ENCODE measurements around the gene CREB5. TPM values are rescaled to one million over a fixed set of nuclear protein-coding genes. Genes with fewer than 3 reads are reported as not detected.

Gene CREB5
- total and polyA plus RNA-seq, 2 experiments from 2014 or later: 2.4 to 4.4 TPM

DNA sequence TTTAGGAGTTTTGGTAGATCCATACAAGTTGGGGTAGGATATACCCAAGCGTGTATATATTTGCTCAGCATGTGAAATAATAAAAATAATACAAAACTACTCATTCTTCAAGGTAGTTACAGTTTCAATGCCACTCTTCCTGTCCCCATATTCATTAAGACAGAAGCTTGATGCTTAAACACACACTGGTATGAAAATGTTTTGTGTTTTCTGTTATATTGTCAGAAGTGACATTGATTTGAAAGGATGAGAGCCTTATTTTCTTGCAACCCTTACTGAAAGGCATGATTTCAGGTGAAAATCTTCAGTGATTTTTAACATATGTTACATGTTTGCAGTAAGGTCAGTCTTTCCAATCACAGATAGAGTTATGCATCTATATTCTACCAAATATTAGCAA lies 312.2 kb downstream of the CREB5 start (continued):
- TF ChIP-seq, protein P1, sequence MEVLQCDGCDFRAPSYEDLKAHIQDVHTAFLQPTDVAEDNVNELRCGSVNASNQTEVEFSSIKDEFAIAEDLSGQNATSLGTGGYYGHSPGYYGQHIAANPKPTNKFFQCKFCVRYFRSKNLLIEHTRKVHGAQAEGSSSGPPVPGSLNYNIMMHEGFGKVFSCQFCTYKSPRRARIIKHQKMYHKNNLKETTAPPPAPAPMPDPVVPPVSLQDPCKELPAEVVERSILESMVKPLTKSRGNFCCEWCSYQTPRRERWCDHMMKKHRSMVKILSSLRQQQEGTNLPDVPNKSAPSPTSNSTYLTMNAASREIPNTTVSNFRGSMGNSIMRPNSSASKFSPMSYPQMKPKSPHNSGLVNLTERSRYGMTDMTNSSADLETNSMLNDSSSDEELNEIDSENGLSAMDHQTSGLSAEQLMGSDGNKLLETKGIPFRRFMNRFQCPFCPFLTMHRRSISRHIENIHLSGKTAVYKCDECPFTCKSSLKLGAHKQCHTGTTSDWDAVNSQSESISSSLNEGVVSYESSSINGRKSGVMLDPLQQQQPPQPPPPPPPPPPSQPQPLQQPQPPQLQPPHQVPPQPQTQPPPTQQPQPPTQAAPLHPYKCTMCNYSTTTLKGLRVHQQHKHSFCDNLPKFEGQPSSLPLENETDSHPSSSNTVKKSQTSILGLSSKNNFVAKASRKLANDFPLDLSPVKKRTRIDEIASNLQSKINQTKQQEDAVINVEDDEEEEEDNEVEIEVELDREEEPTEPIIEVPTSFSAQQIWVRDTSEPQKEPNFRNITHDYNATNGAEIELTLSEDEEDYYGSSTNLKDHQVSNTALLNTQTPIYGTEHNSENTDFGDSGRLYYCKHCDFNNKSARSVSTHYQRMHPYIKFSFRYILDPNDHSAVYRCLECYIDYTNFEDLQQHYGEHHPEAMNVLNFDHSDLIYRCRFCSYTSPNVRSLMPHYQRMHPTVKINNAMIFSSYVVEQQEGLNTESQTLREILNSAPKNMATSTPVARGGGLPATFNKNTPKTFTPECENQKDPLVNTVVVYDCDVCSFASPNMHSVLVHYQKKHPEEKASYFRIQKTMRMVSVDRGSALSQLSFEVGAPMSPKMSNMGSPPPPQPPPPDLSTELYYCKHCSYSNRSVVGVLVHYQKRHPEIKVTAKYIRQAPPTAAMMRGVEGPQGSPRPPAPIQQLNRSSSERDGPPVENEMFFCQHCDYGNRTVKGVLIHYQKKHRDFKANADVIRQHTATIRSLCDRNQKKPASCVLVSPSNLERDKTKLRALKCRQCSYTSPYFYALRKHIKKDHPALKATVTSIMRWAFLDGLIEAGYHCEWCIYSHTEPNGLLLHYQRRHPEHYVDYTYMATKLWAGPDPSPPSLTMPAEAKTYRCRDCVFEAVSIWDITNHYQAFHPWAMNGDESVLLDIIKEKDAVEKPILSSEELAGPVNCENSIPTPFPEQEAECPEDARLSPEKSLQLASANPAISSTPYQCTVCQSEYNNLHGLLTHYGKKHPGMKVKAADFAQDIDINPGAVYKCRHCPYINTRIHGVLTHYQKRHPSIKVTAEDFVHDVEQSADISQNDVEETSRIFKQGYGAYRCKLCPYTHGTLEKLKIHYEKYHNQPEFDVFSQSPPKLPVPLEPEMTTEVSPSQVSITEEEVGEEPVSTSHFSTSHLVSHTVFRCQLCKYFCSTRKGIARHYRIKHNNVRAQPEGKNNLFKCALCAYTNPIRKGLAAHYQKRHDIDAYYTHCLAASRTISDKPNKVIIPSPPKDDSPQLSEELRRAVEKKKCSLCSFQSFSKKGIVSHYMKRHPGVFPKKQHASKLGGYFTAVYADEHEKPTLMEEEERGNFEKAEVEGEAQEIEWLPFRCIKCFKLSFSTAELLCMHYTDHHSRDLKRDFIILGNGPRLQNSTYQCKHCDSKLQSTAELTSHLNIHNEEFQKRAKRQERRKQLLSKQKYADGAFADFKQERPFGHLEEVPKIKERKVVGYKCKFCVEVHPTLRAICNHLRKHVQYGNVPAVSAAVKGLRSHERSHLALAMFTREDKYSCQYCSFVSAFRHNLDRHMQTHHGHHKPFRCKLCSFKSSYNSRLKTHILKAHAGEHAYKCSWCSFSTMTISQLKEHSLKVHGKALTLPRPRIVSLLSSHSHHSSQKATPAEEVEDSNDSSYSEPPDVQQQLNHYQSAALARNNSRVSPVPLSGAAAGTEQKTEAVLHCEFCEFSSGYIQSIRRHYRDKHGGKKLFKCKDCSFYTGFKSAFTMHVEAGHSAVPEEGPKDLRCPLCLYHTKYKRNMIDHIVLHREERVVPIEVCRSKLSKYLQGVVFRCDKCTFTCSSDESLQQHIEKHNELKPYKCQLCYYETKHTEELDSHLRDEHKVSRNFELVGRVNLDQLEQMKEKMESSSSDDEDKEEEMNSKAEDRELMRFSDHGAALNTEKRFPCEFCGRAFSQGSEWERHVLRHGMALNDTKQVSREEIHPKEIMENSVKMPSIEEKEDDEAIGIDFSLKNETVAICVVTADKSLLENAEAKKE (CRISPR knock-in tag; IDR thresholded peaks at IDR 0.05): no peak
- TF ChIP-seq CREB1 (CRISPR knock-in tag; IDR thresholded peaks at IDR 0.05; ENCODE audit: low read depth): no peak
- no peak for TF ChIP-seq EZH2 (IDR thresholded peaks at IDR 0.05; ENCODE audit: low read depth, unreplicated experiment)
- no peak for TF ChIP-seq ZNF331 (CRISPR knock-in tag; IDR thresholded peaks at IDR 0.05; ENCODE audit: low read depth)
- no peak for TF ChIP-seq POLR2AphosphoS5 (IDR thresholded peaks at IDR 0.05; ENCODE audit: low read depth)

DNA sequence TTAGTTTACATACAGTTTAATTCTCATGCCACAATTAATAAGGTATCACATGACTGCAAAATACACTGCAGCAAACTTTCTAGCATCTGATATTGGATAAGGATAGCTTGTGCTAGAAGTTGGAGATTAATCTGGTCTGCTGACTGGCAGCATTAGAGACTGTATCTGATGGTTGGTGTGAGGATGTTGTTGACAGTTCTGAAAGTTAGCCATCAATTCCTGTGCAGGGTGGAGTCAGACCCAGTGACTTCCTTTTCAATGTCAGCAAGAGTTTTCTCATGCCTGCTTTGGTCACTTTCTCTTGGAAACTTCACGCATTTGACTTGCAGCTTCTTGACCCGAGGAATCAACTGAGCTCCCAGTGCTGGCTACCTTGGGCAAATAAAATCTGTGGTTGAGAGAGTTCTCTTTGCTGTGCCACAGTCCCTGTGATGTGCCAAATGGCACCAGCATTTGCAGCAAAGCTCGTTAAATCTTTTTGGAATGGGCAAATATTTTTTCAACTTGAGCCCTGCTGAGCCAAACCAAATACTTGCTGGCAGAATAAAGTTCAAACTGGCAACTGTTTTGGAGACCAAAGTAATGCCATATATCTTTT lies 312.8 kb downstream of the CREB5 start:
- H3K9me2 ChIP-seq (ENCODE audit: insufficient read depth): no peaks in the 10 kb centered on the region
- H3K36me3 ChIP-seq (ENCODE audit: insufficient read depth): no peaks in the 10 kb centered on the region
- H3K4me3 ChIP-seq: no peak overlapping the region
- no peaks in the 10 kb centered on the region for H3F3A ChIP-seq (replicated peaks; ENCODE audit: low read depth)
- no peak overlapping the region for H2AFZ ChIP-seq
- Mint-ChIP-seq H3K9me3 (no peaks in the 10 kb centered on the region), H3K4me3 (no peak overlapping the region), H3K27me3 (ENCODE audit: insufficient read depth, low read depth, poor library complexity) (no peaks in the 10 kb centered on the region), H3K4me1 (peaks cover 2% of the 10 kb centered on the region; the same call in 2 of the 3 replicates), H3K36me3 (ENCODE audit: low read depth) (no peaks in the 10 kb centered on the region), H3K27ac (no peak overlapping the region)
- no peaks in the 10 kb centered on the region for H4K20me1 ChIP-seq (replicated peaks; ENCODE audit: insufficient read depth)
- DNase-seq (ENCODE audit: low spot score) (no peak), ATAC-seq (no peak)
- no peak overlapping the region for H3K4me2 ChIP-seq
- H3K4me1 ChIP-seq (ENCODE audit: insufficient read depth): no peaks in the 10 kb centered on the region
- H3K79me2 ChIP-seq (replicated peaks; ENCODE audit: insufficient read depth): no peaks in the 10 kb centered on the region
- no peaks in the 10 kb centered on the region for H3K27me3 ChIP-seq (ENCODE audit: insufficient read depth)
- H3K27ac ChIP-seq (ENCODE audit: low read depth): no peak overlapping the region
- TF ChIP-seq, protein P2, sequence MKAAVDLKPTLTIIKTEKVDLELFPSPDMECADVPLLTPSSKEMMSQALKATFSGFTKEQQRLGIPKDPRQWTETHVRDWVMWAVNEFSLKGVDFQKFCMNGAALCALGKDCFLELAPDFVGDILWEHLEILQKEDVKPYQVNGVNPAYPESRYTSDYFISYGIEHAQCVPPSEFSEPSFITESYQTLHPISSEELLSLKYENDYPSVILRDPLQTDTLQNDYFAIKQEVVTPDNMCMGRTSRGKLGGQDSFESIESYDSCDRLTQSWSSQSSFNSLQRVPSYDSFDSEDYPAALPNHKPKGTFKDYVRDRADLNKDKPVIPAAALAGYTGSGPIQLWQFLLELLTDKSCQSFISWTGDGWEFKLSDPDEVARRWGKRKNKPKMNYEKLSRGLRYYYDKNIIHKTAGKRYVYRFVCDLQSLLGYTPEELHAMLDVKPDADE (IDR thresholded peaks at IDR 0.05): no peak
- TF ChIP-seq ZNF114 (CRISPR knock-in tag; IDR thresholded peaks at IDR 0.05) (no peak), EZH2 (IDR thresholded peaks at IDR 0.05; ENCODE audit: low read depth, unreplicated experiment) (no peak), CREB1 (CRISPR knock-in tag; IDR thresholded peaks at IDR 0.05; ENCODE audit: low read depth) (no peak), STAT1 (IDR thresholded peaks at IDR 0.05; ENCODE audit: unreplicated experiment) (no peak), JUNB (IDR thresholded peaks at IDR 0.05; ENCODE audit: unreplicated experiment) (no peak), ZNF331 (CRISPR knock-in tag; IDR thresholded peaks at IDR 0.05; ENCODE audit: low read depth) (no peak)
